HG02588 (cell line): ENCODE results near the gene SOBP.
"Not testable (repeated sequence)": the region's sequence is repeated elsewhere in the genome, so short reads cannot be mapped to it uniquely, and the experiment has no call there.

Experiments used
- ATAC-seq: cut with Tn5 transposase; IDR thresholded peaks from one replicate; pipeline ENCODE4 v1.9.1; 2021; ENCODE audit warnings: mild to moderate bottlenecking, moderate library complexity; ENCODE audit not compliant: unreplicated experiment

SOBP gene

GRCh38 chr6:107489636-107490565, at the start of gene SOBP:
TSS of gene SOBP (plus strand) at chr6:107490117. CDS start at chr6:107490617, 500 bp downstream.
- no peak for ATAC-seq

- ATAC-seq = no peak
Measured at GRCh38 chr6:107440936-107441335, 49.0 kb upstream of the SOBP start.

GRCh38 chr6:107441682-107442081, 48.2 kb upstream of the SOBP start:
- no peak for ATAC-seq

- ATAC-seq = no peak
Measured at GRCh38 chr6:107442938-107443607, 46.8 kb upstream of the SOBP start.

- no peak for ATAC-seq
Measured at GRCh38 chr6:107443608-107444267, 46.2 kb upstream of the SOBP start.

- no peak for ATAC-seq
Measured at GRCh38 chr6:107444277-107444676, 45.6 kb upstream of the SOBP start.

GRCh38 chr6:107447663-107448216, 42.2 kb upstream of the SOBP start:
- ATAC-seq = no peak

- no peak for ATAC-seq
Measured at GRCh38 chr6:107448776-107449175, 41.1 kb upstream of the SOBP start.

GRCh38 chr6:107458672-107459282, 31.1 kb upstream of the SOBP start:
- ATAC-seq = peak; percentile 20

- ATAC-seq = peak; percentile 93
Measured at GRCh38 chr6:107459283-107460082, 30.4 kb upstream of the SOBP start, which contains the start of gene PDSS2. TSS of gene PDSS2 (minus strand) at chr6:107459564. CDS start at chr6:107459285, 279 bp downstream.

- ATAC-seq = no peak
Measured at GRCh38 chr6:107460083-107460631, 29.8 kb upstream of the SOBP start.

- ATAC-seq = no peak
Measured at GRCh38 chr6:107466062-107466461, 23.9 kb upstream of the SOBP start.

- no peak for ATAC-seq
Measured at GRCh38 chr6:107470364-107470763, 19.6 kb upstream of the SOBP start.

- ATAC-seq = no peak
Measured at GRCh38 chr6:107473660-107474059, 16.3 kb upstream of the SOBP start.

GRCh38 chr6:107475360-107475759, 14.6 kb upstream of the SOBP start:
- not testable (repeated sequence) for ATAC-seq

GRCh38 chr6:107475826-107476225, 14.1 kb upstream of the SOBP start:
- not testable (repeated sequence) for ATAC-seq

- ATAC-seq = no peak
Measured at GRCh38 chr6:107479089-107479690, 10.7 kb upstream of the SOBP start.

- no peak for ATAC-seq
Measured at GRCh38 chr6:107485157-107485556, 4.8 kb upstream of the SOBP start.
